GM21619 (cell line): ENCODE data around the gene TMIGD3.

ENCODE experiments used
- ATAC-seq: cut with Tn5 transposase; IDR thresholded peaks from one replicate; pipeline ENCODE4 v1.9.1; 2021; ENCODE audit not compliant: unreplicated experiment

Gene TMIGD3

GRCh38 chr1:111509997-111510375 lies 6.6 kb upstream of the TMIGD3 start:
- ATAC-seq: no peak

GRCh38 chr1:111507411-111508201 lies 4.2 kb upstream of the TMIGD3 start:
- peak; percentile 47 for ATAC-seq

- no peak for ATAC-seq
Observed at GRCh38 chr1:111506561-111506960, 3.1 kb upstream of the TMIGD3 start.

- peak; percentile 57 for ATAC-seq
Observed at GRCh38 chr1:111505641-111506119, 2.2 kb upstream of the TMIGD3 start.

GRCh38 chr1:111504097-111504496 lies 664 bp upstream of the TMIGD3 start:
- ATAC-seq: no peak

- ATAC-seq: no peak
Observed at GRCh38 chr1:111501645-111502044, 1.8 kb downstream of the TMIGD3 start.

- no peak for ATAC-seq
Observed at GRCh38 chr1:111499026-111499785, 4.2 kb downstream of the TMIGD3 start.

GRCh38 chr1:111497592-111497991 lies 5.8 kb downstream of the TMIGD3 start:
- no peak for ATAC-seq

- no peak for ATAC-seq
Observed at GRCh38 chr1:111496398-111496797, 7.0 kb downstream of the TMIGD3 start.

GRCh38 chr1:111491070-111491469 lies 12.4 kb downstream of the TMIGD3 start:
- no peak for ATAC-seq

- ATAC-seq: no peak
Observed at GRCh38 chr1:111490220-111490619, 13.2 kb downstream of the TMIGD3 start.

- ATAC-seq: no peak
Observed at GRCh38 chr1:111489604-111490003, 13.8 kb downstream of the TMIGD3 start.

- ATAC-seq: no peak
Observed at GRCh38 chr1:111488669-111489068, 14.8 kb downstream of the TMIGD3 start.

- ATAC-seq: no peak
Observed at GRCh38 chr1:111487133-111487532, 16.3 kb downstream of the TMIGD3 start.

GRCh38 chr1:111486431-111486830 lies 17.0 kb downstream of the TMIGD3 start:
- no peak for ATAC-seq

GRCh38 chr1:111484391-111485026 lies 18.9 kb downstream of the TMIGD3 start:
- ATAC-seq: no peak

GRCh38 chr1:111483876-111484275 lies 19.6 kb downstream of the TMIGD3 start:
- ATAC-seq: no peak

GRCh38 chr1:111483166-111483565 lies 20.3 kb downstream of the TMIGD3 start:
- no peak for ATAC-seq

GRCh38 chr1:111481387-111482221 lies 21.8 kb downstream of the TMIGD3 start:
- no peak for ATAC-seq

GRCh38 chr1:111480674-111481073 lies 22.8 kb downstream of the TMIGD3 start:
- ATAC-seq: no peak
